ENCODE results near the gene PSMB7. TPM values are rescaled to one million over a fixed set of nuclear protein-coding genes. Genes with fewer than 3 reads are reported as not detected.

PSMB7 gene
- total RNA-seq (2021) (160 to 187 TPM (median 164 TPM) in 3 replicates), Bru-seq, nascent RNA (percentile 87 among the genes with signal in this experiment)
- long read RNA-seq, experiment 1, transcript PSMB7-201 (8 exons, 980 nt): major isoform, 306 of 343 reads
- long read RNA-seq, experiment 1, partial matches to known transcripts: 24 of 343 reads
- long read RNA-seq, experiment 1, other reads (novel, unspliced or antisense): 13 of 343 reads
- long read RNA-seq, experiment 2, transcript PSMB7-201 (8 exons, 980 nt): major isoform, 85 of 247 reads
- long read RNA-seq, experiment 2, partial matches to known transcripts: 38 of 247 reads
- long read RNA-seq, experiment 2, other reads (novel, unspliced or antisense): 124 of 247 reads
- long read RNA-seq, experiment 3, transcript PSMB7-201 (8 exons, 980 nt): major isoform, 1,316 of 1,402 reads
- long read RNA-seq, experiment 3, partial matches to known transcripts: 10 of 1,402 reads
- long read RNA-seq, experiment 3, other reads (novel, unspliced or antisense): 76 of 1,402 reads

DNA sequence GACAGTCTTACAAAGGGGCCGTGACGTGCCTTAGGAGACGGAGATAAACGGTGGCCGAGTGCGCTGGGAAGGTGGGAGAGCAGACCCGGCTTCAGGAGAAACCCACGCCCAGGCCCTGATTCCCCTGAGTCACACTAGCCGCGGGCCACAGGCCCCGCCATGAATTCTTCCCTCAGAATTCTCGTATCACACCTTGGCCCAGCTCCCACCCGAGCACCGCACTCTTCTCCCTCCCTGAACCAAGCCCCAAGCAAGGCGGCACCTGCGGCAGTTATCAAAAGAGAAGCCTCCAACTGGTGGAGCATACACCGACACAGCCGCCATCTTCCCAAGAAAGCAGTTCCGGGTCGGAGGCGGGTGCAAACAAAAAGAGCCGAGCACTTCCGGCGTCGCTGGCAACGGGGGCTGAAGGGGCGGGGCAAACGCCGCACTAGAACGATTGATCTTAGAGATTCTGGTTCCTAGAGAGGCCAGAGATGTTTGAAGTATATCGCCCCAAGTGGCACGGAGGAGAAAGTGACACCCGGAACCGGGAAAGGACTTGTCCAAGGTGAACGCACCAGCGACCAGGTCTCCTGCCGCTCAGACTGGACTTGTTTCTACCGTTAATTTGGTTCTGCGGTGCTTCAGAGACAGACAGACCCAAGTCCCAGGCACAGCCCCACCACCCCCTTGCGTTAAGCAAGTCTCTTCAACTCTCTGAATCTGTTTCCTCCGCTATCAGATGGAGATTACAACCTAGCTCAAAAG, at the start of gene PSMB7:
TSS of gene PSMB7 (minus strand) at position 341 of the 750 bp plus-strand sequence. CDS start at position 324, 17 bp downstream.
- H3K4me3 Mint-ChIP-seq: peak within 1 kb of the TSS; percentile 99
- peaks cover 10% of the 10 kb centered on the region for H3K4me1 Mint-ChIP-seq
- CTCF ChIA-PET: interaction anchor here (0.6 to 1.4 kb wide), 5 partner anchors 38 to 375 kb away, joined by 3 to 6 read pairs (median 3); no protein-coding TSS in a partner anchor
- TF ChIP-seq TP53 (CRISPR knock-in tag; IDR thresholded peaks at IDR 0.05) (no peak), ZNF138 (CRISPR knock-in tag; conservative IDR thresholded peaks at IDR 0.05) (no peak), SOX15 (CRISPR knock-in tag; IDR thresholded peaks at IDR 0.05) (no peak), ETV6 (CRISPR knock-in tag; IDR thresholded peaks at IDR 0.05) (peak; percentile 90; the same call in 1 of the 2 replicates), TEAD1 (CRISPR knock-in tag; IDR thresholded peaks at IDR 0.05) (no peak), GTF2I (CRISPR knock-in tag; conservative IDR thresholded peaks at IDR 0.05) (peak; percentile 81), NFE2L1 (CRISPR knock-in tag; IDR thresholded peaks at IDR 0.05) (peak; percentile 90), PRRX2 (CRISPR knock-in tag; IDR thresholded peaks at IDR 0.05) (no peak), NFATC4 (CRISPR knock-in tag; IDR thresholded peaks at IDR 0.05) (no peak), TCF7 (CRISPR knock-in tag; IDR thresholded peaks at IDR 0.05; ENCODE audit: low read depth) (no peak), MYBL2 (CRISPR knock-in tag; IDR thresholded peaks at IDR 0.05) (0 out of 2 replicates have a peak, but pooled peaks have one; percentile 63)
- TF ChIP-seq, protein P1, sequence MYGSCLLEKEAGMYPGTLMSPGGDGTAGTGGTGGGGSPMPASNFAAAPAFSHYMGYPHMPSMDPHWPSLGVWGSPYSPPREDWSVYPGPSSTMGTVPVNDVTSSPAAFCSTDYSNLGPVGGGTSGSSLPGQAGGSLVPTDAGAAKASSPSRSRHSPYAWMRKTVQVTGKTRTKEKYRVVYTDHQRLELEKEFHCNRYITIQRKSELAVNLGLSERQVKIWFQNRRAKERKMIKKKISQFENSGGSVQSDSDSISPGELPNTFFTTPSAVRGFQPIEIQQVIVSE (CRISPR knock-in tag; IDR thresholded peaks at IDR 0.05; ENCODE audit: borderline replicate concordance): no peak
- TF ChIP-seq, protein P2, sequence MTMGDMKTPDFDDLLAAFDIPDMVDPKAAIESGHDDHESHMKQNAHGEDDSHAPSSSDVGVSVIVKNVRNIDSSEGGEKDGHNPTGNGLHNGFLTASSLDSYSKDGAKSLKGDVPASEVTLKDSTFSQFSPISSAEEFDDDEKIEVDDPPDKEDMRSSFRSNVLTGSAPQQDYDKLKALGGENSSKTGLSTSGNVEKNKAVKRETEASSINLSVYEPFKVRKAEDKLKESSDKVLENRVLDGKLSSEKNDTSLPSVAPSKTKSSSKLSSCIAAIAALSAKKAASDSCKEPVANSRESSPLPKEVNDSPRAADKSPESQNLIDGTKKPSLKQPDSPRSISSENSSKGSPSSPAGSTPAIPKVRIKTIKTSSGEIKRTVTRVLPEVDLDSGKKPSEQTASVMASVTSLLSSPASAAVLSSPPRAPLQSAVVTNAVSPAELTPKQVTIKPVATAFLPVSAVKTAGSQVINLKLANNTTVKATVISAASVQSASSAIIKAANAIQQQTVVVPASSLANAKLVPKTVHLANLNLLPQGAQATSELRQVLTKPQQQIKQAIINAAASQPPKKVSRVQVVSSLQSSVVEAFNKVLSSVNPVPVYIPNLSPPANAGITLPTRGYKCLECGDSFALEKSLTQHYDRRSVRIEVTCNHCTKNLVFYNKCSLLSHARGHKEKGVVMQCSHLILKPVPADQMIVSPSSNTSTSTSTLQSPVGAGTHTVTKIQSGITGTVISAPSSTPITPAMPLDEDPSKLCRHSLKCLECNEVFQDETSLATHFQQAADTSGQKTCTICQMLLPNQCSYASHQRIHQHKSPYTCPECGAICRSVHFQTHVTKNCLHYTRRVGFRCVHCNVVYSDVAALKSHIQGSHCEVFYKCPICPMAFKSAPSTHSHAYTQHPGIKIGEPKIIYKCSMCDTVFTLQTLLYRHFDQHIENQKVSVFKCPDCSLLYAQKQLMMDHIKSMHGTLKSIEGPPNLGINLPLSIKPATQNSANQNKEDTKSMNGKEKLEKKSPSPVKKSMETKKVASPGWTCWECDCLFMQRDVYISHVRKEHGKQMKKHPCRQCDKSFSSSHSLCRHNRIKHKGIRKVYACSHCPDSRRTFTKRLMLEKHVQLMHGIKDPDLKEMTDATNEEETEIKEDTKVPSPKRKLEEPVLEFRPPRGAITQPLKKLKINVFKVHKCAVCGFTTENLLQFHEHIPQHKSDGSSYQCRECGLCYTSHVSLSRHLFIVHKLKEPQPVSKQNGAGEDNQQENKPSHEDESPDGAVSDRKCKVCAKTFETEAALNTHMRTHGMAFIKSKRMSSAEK (CRISPR knock-in tag; IDR thresholded peaks at IDR 0.05; ENCODE audit: borderline replicate concordance): no peak
- TF ChIP-seq, protein P3, sequence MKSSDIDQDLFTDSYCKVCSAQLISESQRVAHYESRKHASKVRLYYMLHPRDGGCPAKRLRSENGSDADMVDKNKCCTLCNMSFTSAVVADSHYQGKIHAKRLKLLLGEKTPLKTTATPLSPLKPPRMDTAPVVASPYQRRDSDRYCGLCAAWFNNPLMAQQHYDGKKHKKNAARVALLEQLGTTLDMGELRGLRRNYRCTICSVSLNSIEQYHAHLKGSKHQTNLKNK (CRISPR knock-in tag; IDR thresholded peaks at IDR 0.05): no peak
- TF ChIP-seq, protein P4, sequence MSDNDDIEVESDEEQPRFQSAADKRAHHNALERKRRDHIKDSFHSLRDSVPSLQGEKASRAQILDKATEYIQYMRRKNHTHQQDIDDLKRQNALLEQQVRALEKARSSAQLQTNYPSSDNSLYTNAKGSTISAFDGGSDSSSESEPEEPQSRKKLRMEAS (CRISPR knock-in tag; IDR thresholded peaks at IDR 0.05): peak; percentile 58; the same call in 1 of the 2 replicates
- TF ChIP-seq, protein P5, sequence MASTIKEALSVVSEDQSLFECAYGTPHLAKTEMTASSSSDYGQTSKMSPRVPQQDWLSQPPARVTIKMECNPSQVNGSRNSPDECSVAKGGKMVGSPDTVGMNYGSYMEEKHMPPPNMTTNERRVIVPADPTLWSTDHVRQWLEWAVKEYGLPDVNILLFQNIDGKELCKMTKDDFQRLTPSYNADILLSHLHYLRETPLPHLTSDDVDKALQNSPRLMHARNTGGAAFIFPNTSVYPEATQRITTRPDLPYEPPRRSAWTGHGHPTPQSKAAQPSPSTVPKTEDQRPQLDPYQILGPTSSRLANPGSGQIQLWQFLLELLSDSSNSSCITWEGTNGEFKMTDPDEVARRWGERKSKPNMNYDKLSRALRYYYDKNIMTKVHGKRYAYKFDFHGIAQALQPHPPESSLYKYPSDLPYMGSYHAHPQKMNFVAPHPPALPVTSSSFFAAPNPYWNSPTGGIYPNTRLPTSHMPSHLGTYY (CRISPR knock-in tag; IDR thresholded peaks at IDR 0.05): no peak
- TF ChIP-seq, protein P6, sequence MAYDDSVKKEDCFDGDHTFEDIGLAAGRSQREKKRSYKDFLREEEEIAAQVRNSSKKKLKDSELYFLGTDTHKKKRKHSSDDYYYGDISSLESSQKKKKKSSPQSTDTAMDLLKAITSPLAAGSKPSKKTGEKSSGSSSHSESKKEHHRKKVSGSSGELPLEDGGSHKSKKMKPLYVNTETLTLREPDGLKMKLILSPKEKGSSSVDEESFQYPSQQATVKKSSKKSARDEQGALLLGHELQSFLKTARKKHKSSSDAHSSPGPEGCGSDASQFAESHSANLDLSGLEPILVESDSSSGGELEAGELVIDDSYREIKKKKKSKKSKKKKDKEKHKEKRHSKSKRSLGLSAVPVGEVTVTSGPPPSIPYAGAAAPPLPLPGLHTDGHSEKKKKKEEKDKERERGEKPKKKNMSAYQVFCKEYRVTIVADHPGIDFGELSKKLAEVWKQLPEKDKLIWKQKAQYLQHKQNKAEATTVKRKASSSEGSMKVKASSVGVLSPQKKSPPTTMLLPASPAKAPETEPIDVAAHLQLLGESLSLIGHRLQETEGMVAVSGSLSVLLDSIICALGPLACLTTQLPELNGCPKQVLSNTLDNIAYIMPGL (CRISPR knock-in tag; IDR thresholded peaks at IDR 0.05): no peak
- TF ChIP-seq, protein P7, sequence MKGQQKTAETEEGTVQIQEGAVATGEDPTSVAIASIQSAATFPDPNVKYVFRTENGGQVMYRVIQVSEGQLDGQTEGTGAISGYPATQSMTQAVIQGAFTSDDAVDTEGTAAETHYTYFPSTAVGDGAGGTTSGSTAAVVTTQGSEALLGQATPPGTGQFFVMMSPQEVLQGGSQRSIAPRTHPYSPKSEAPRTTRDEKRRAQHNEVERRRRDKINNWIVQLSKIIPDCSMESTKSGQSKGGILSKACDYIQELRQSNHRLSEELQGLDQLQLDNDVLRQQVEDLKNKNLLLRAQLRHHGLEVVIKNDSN (CRISPR knock-in tag; IDR thresholded peaks at IDR 0.05): no peak
- TF ChIP-seq, protein P8, sequence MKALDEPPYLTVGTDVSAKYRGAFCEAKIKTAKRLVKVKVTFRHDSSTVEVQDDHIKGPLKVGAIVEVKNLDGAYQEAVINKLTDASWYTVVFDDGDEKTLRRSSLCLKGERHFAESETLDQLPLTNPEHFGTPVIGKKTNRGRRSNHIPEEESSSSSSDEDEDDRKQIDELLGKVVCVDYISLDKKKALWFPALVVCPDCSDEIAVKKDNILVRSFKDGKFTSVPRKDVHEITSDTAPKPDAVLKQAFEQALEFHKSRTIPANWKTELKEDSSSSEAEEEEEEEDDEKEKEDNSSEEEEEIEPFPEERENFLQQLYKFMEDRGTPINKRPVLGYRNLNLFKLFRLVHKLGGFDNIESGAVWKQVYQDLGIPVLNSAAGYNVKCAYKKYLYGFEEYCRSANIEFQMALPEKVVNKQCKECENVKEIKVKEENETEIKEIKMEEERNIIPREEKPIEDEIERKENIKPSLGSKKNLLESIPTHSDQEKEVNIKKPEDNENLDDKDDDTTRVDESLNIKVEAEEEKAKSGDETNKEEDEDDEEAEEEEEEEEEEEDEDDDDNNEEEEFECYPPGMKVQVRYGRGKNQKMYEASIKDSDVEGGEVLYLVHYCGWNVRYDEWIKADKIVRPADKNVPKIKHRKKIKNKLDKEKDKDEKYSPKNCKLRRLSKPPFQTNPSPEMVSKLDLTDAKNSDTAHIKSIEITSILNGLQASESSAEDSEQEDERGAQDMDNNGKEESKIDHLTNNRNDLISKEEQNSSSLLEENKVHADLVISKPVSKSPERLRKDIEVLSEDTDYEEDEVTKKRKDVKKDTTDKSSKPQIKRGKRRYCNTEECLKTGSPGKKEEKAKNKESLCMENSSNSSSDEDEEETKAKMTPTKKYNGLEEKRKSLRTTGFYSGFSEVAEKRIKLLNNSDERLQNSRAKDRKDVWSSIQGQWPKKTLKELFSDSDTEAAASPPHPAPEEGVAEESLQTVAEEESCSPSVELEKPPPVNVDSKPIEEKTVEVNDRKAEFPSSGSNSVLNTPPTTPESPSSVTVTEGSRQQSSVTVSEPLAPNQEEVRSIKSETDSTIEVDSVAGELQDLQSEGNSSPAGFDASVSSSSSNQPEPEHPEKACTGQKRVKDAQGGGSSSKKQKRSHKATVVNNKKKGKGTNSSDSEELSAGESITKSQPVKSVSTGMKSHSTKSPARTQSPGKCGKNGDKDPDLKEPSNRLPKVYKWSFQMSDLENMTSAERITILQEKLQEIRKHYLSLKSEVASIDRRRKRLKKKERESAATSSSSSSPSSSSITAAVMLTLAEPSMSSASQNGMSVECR (CRISPR knock-in tag; IDR thresholded peaks at IDR 0.05; ENCODE audit: borderline replicate concordance): 0 out of 2 replicates have a peak, but pooled peaks have one; percentile 37

More for the DNA sequence above, at the start of gene PSMB7:
- Mint-ChIP-seq H3K36me3 (peaks cover 39% of the 10 kb centered on the region), H3K27ac (peak within 1 kb of the TSS; percentile 98), H3K27me3 (ENCODE audit: low read depth) (no peaks in the 10 kb centered on the region), H3K9me3 (peaks cover 4% of the 10 kb centered on the region)
- ATAC-seq (peak; percentile 65), DNase-seq (ENCODE audit: low spot score) (peak; percentile 97)
- POLR2A ChIA-PET: no interaction called here

All from WTC11 (cell line).